HepG2 (cell line): ENCODE data around the gene CLDN9. TPM values are rescaled to one million over a fixed set of nuclear protein-coding genes. Genes with fewer than 3 reads are reported as not detected.

Source experiments
- ATAC-seq: fragments of 200-7000 bp; cut with Tn5 transposase; 3 replicates; pipeline ENCODE4 v1.9.1; 2020; ENCODE audit warnings: mild to moderate bottlenecking, moderate library complexity
- BruUV-seq: library from RNA; stranded (reverse); fragments of 400-500 nt; replicated peaks from 2 replicates; lab custom pipeline; 2021; lab: Mats Ljungman, UMichigan
- CTCF ChIA-PET: fragments of 300-600 bp; formaldehyde crosslinking; extraction: SDS; loops from one replicate; lab custom pipeline; 2021; ENCODE audit warnings: low total read pairs, inconsistent platforms, low intra/inter-chr PET ratio; lab: Yijun Ruan, JAX
- POLR2A ChIA-PET: fragments of 350-600 bp; sonication (Branson Sonifier 250); formaldehyde crosslinking; loops from one replicate; lab custom pipeline; 2020; ENCODE audit warnings: antibody characterized with exemption, inconsistent platforms; lab: Yijun Ruan, JAX
- DNase-seq: peaks from one replicate; pipeline ENCODE4 v3.0.0-alpha.2; 2015; ENCODE audit warnings: low spot score
- FAIRE-seq: peaks from 3 replicates; lab custom pipeline; 2011; peaks lifted over from hg19 to GRCh38; lab: Jason Lieb, UNC
- H2AFZ ChIP-seq: one replicate; pipeline ENCODE4 v1.6.1; 2011; ENCODE audit warnings: low read length, inconsistent platforms
- H3K27ac ChIP-seq: fragments of 300-600 bp; 3 replicates; pipeline ENCODE4 v1.8.0; 2011; ENCODE audit warnings: mixed run types, mild to moderate bottlenecking, mixed read lengths, low read length, inconsistent platforms; ENCODE audit not compliant: insufficient read depth; ENCODE audit errors: extremely low read length
- H3K27me3 ChIP-seq, 2 experiments: fragments of 200-600 bp in 1 of 2; 2 replicates in 1 of 2; 3 replicates in 1 of 2; pipeline versions ENCODE4 v1.6.0 to v1.8.0; 2011; ENCODE audit warnings: low read length in 2 of 2, mild to moderate bottlenecking in 2 of 2, moderate library complexity in 2 of 2, inconsistent platforms in 1 of 2; ENCODE audit not compliant: insufficient read depth in 2 of 2, control insufficient read depth in 1 of 2
- H3K36me3 ChIP-seq, 2 experiments: fragments of 200-600 bp in 1 of 2; replicated peaks in 1 of 2; 2 replicates in 1 of 2; 3 replicates in 1 of 2; pipeline versions ENCODE4 v1.5.1 to v1.8.0; 2011; ENCODE audit warnings: low read length in 2 of 2, inconsistent platforms in 1 of 2; ENCODE audit not compliant: insufficient read depth in 2 of 2, control insufficient read depth in 1 of 2
- H3K4me1 ChIP-seq: 2 replicates; pipeline ENCODE4 v1.5.1; 2012; ENCODE audit warnings: low read length, inconsistent platforms; ENCODE audit not compliant: insufficient read depth
- H3K4me2 ChIP-seq: 2 replicates; pipeline ENCODE4 v1.6.0; 2011; ENCODE audit warnings: low read depth, low read length, inconsistent platforms
- H3K4me3 ChIP-seq, 3 experiments: fragments of 200-600 bp in 1 of 3; sonication (generic), shearing (Covaris generic) in 1 of 3; replicated peaks in 1 of 3; 2 replicates each; pipeline ENCODE4 v1.5.1; 2011 to 2016; ENCODE audit warnings: low read length in 3 of 3, inconsistent platforms in 2 of 3, low read depth in 2 of 3, mild to moderate bottlenecking in 2 of 3, control low read depth in 1 of 3, mixed read lengths in 1 of 3; ENCODE audit not compliant: insufficient read depth in 1 of 3
- H3K79me2 ChIP-seq: one replicate; pipeline ENCODE4 v1.6.1; 2011; ENCODE audit warnings: low read length, inconsistent platforms; ENCODE audit not compliant: insufficient read depth
- H3K9ac ChIP-seq: 2 replicates; pipeline ENCODE4 v1.6.0; 2011; ENCODE audit warnings: mild to moderate bottlenecking, low read depth, low read length, inconsistent platforms; ENCODE audit not compliant: insufficient read depth
- H3K9me3 ChIP-seq: 2 replicates; pipeline ENCODE4 v1.5.1; 2012; ENCODE audit warnings: mild to moderate bottlenecking, low read length
- H4K20me1 ChIP-seq: 2 replicates; pipeline ENCODE4 v1.6.0; 2011; ENCODE audit warnings: inconsistent platforms, mild to moderate bottlenecking, low read length, moderate library complexity; ENCODE audit not compliant: insufficient read depth
- AKNA ChIP-seq: sonication (generic); formaldehyde crosslinking; IDR thresholded peaks from 2 replicates; pipeline ENCODE4 v1.4.0; 2020; ENCODE audit warnings: missing genetic modification reagents, borderline replicate concordance
- HBP1 ChIP-seq: IDR thresholded peaks from 2 replicates; pipeline ENCODE4 v1.6.1; 2016; ENCODE audit warnings: low read depth, control low read depth
- HMGXB4 ChIP-seq, 2 experiments: sonication (generic) in 1 of 2; formaldehyde crosslinking in 1 of 2; IDR thresholded peaks; 2 replicates each; pipeline versions ENCODE4 v1.4.0 to v1.6.1; 2018 to 2020; ENCODE audit warnings: missing genetic modification reagents in 2 of 2, borderline replicate concordance in 1 of 2, low read depth in 1 of 2, mild to moderate bottlenecking in 1 of 2, missing biosample characterization in 1 of 2
- RFXANK ChIP-seq: IDR thresholded peaks from 2 replicates; pipeline ENCODE4 v1.6.1; 2016
- SMC3 ChIP-seq: IDR thresholded peaks from 2 replicates; pipeline ENCODE4 v1.6.1; 2011; ENCODE audit warnings: low read length, improper control_type of control experiment
- SP2 ChIP-seq: sonication (generic); formaldehyde crosslinking; IDR thresholded peaks from 2 replicates; pipeline ENCODE4 v1.5.1; 2020; ENCODE audit warnings: mild to moderate bottlenecking, missing genetic modification reagents
- ZBTB42 ChIP-seq: sonication (generic); formaldehyde crosslinking; IDR thresholded peaks from 2 replicates; pipeline ENCODE4 v1.5.0; 2020; ENCODE audit warnings: mild to moderate bottlenecking, missing genetic modification reagents
- ZKSCAN5 ChIP-seq: sonication (generic); formaldehyde crosslinking; IDR thresholded peaks from 2 replicates; pipeline ENCODE4 v1.5.1; 2020; ENCODE audit warnings: mild to moderate bottlenecking, missing genetic modification reagents
- ZNF225 ChIP-seq: sonication (generic); formaldehyde crosslinking; IDR thresholded peaks from 2 replicates; pipeline ENCODE4 v1.4.0; 2020; ENCODE audit warnings: mild to moderate bottlenecking, missing genetic modification reagents
- ZNF572 ChIP-seq: sonication (generic); formaldehyde crosslinking; IDR thresholded peaks from 2 replicates; pipeline ENCODE4 v1.5.1; 2020; ENCODE audit warnings: mild to moderate bottlenecking, missing genetic modification reagents
- WGBS: methylation state at CpG from one replicate; pipeline ENCODE4 v1.1.6; 2017; ENCODE audit warnings: low lambda C conversion rate; 5-methylcytosine and 5-hydroxymethylcytosine counted together
- in situ Hi-C: cut with HindIII; loops from 2 replicates; pipeline ENCODE4 v1.10.0; 2017; ENCODE audit warnings: low pct_unique_long_range_greater_than_20kb; ENCODE audit not compliant: extremely low pct_ligation_motif_present
- intact Hi-C: fragments of 100-400 bp; cut with micrococcal nuclease; formaldehyde crosslinking; loops from one replicate; pipeline ENCODE4 v1.10.0; 2022; ENCODE audit not compliant: unreplicated experiment
- polyA plus RNA-seq, 8 experiments: library from polyadenylated mRNA; depleted of rRNA in 3 of 8; stranded (reverse) in 7 of 8; unstranded in 1 of 8; fragments of >200 nt; fragmentation: Illumina TruSeq in 4 of 8; extraction: Trizol in 4 of 8; gene quantifications; 2 replicates each; pipeline versions ENCODE4 v1.2.1 to v1.2.3, GENCODE V29; 2011 to 2016; ENCODE audit warnings: low read depth in 4 of 8, missing spikeins in 1 of 8, mixed read lengths in 1 of 8; ENCODE audit not compliant: insufficient read depth in 1 of 8
- total RNA-seq, 5 experiments: library from RNA; depleted of rRNA; stranded (reverse); fragments of >200 nt; fragmentation: Illumina TruSeq; extraction: Trizol; gene quantifications; 2 replicates each; pipeline ENCODE4 v1.2.3, GENCODE V29; 2016; ENCODE audit warnings: low read depth in 1 of 5

CLDN9 gene
- total and polyA plus RNA-seq, 2 of the 13 experiments (the other 11 are each of a cell fraction or from before 2014, with no cell fraction given): 0.15 to 0.26 TPM

- no peak for TF ChIP-seq HMGXB4 (CRISPR knock-in tag; IDR thresholded peaks at IDR 0.05; ENCODE audit: borderline replicate concordance in 1 of 2, low read depth in 1 of 2)
- no peak for TF ChIP-seq HBP1 (CRISPR knock-in tag)
These were observed 7.9 kb upstream of the CLDN9 start (continued) for GRCh38 chr16:3004781-3005284.

GRCh38 chr16:3007059-3007956 lies 5.4 kb upstream of the CLDN9 start:
- FAIRE-seq: peak; percentile 4
- in situ Hi-C loops: no loop called here
- no peak for DNase-seq
- no peak overlapping the region for H2AFZ ChIP-seq
- WGBS: 35% methylated on average over 11 of the region's 13 CpGs
- peaks cover 72% of the 10 kb centered on the region for H3K4me1 ChIP-seq
- H3K4me3 ChIP-seq: peak overlapping the region in 1 of 3 experiments; percentile 59; a peak in 2 of 6 replicates
- no peaks in the 10 kb centered on the region for H4K20me1 ChIP-seq
- no peaks in the 10 kb centered on the region for H3K79me2 ChIP-seq
- H3K27me3 ChIP-seq: peaks cover 3 to 10% of the 10 kb centered on the region in 2 experiments; a peak in 4 of 5 replicates
- peak overlapping the region; percentile 68 for H3K4me2 ChIP-seq
- H3K9me3 ChIP-seq: no peaks in the 10 kb centered on the region
- TSS peak; percentile 43 for BruUV-seq
- ATAC-seq: 0 out of 3 replicates have a peak, but pooled peaks have one; percentile 1
- intact Hi-C loops: no loop called here
- H3K36me3 ChIP-seq: no peaks in the 10 kb centered on the region
- peak overlapping the region; percentile 84 for H3K27ac ChIP-seq
- ChIA-PET POLR2A (interaction anchor here (0.8 to 14.2 kb wide), 5 partner anchors 15 to 124 kb away, joined by 3 to 750 read pairs (median 4); partner anchors contain the start of genes CLDN6, FLYWCH2, HCFC1R1 and IL32), CTCF (no interaction called here)
- peak overlapping the region; percentile 59 for H3K9ac ChIP-seq
- no peak for TF ChIP-seq ZKSCAN5 (CRISPR knock-in tag)
- TF ChIP-seq SP2: no peak
- TF ChIP-seq SMC3: no peak
- no peak for TF ChIP-seq AKNA (CRISPR knock-in tag)
- no peak for TF ChIP-seq ZNF225 (CRISPR knock-in tag)
- no peak for TF ChIP-seq ZNF572 (CRISPR knock-in tag)
- no peak for TF ChIP-seq ZBTB42 (CRISPR knock-in tag)
- TF ChIP-seq RFXANK (CRISPR knock-in tag): no peak
